ENCODE measurements around the gene CHAMP1. TPM values are rescaled to one million over a fixed set of nuclear protein-coding genes. Genes with fewer than 3 reads are reported as not detected.

Gene CHAMP1
- total and polyA plus RNA-seq, 2 donors (not counting 3 experiments of a cell fraction or from before 2014, with no cell fraction given), result 19.2 to 24.1 TPM

DNA sequence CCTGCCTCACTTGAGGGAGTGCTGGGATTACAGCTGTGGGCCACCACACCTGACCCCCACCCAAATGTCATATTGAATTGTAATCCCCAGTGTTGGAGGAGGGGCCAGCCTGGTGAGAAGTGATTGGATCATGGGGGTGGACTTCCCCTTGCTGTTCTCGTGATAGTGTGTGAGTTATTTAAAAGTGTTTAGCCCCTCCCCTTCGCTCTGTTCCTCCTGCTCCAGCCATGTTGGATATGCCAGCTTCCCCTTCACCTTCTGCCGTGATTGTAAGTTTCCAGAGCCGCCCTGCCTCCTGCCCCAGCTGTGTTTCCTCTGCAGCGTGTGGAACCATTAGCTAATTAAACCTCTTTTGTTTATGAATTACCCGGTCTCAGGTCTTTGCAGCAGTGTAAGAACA is 13.7 kb downstream of the CHAMP1 start:
- ChIA-PET POLR2A (no interaction called here), CTCF (no interaction called here)
- no peak for DNase-seq (ENCODE audit: low read depth, low spot score)
- Histone ChIP-seq H3K79me2 (ENCODE audit: control insufficient read depth, insufficient read depth, low read length) (no peaks in the 10 kb centered on the region), H3K27ac (ENCODE audit: insufficient read depth, low read depth, low read length) (no peak overlapping the region), H3K27me3 (ENCODE audit: control insufficient read depth in 2 of 2, insufficient read depth in 2 of 2, low read length in 2 of 2) (no peaks in the 10 kb centered on the region), H3K9me3 (replicated peaks; ENCODE audit: control insufficient read depth, insufficient read depth, low read length) (no peaks in the 10 kb centered on the region), H3K4me1 (ENCODE audit: control insufficient read depth, extremely low read depth, insufficient read depth, low read length) (no peaks in the 10 kb centered on the region), H3K9me1 (replicated peaks; ENCODE audit: control insufficient read depth, extremely low read depth, insufficient read depth, low read length) (no peaks in the 10 kb centered on the region), H2AFZ (ENCODE audit: low read depth, low read length) (no peak overlapping the region), H3K4me2 (ENCODE audit: insufficient read depth, low read length) (no peak overlapping the region), H3K36me3 (ENCODE audit: control insufficient read depth in 2 of 2, extremely low read depth in 1 of 2, insufficient read depth in 2 of 2, low read length in 2 of 2) (peaks cover 13 to 14% of the 10 kb centered on the region in 2 experiments), H4K20me1 (replicated peaks; ENCODE audit: control insufficient read depth, extremely low read depth, insufficient read depth, low read length) (no peaks in the 10 kb centered on the region), H3K4me3 (replicated peaks in 1 of 3; ENCODE audit: insufficient read depth in 1 of 3, low read depth in 1 of 3, low read length in 3 of 3) (no peak overlapping the region), H3K9ac (replicated peaks; ENCODE audit: extremely low read depth, insufficient read depth, low read length) (no peak overlapping the region)
- TF ChIP-seq, protein P1, sequence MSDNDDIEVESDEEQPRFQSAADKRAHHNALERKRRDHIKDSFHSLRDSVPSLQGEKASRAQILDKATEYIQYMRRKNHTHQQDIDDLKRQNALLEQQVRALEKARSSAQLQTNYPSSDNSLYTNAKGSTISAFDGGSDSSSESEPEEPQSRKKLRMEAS (IDR thresholded peaks at IDR 0.05; ENCODE audit: insufficient read depth, insufficient read length), result no peak
- TF ChIP-seq, protein P2, sequence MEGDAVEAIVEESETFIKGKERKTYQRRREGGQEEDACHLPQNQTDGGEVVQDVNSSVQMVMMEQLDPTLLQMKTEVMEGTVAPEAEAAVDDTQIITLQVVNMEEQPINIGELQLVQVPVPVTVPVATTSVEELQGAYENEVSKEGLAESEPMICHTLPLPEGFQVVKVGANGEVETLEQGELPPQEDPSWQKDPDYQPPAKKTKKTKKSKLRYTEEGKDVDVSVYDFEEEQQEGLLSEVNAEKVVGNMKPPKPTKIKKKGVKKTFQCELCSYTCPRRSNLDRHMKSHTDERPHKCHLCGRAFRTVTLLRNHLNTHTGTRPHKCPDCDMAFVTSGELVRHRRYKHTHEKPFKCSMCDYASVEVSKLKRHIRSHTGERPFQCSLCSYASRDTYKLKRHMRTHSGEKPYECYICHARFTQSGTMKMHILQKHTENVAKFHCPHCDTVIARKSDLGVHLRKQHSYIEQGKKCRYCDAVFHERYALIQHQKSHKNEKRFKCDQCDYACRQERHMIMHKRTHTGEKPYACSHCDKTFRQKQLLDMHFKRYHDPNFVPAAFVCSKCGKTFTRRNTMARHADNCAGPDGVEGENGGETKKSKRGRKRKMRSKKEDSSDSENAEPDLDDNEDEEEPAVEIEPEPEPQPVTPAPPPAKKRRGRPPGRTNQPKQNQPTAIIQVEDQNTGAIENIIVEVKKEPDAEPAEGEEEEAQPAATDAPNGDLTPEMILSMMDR (IDR thresholded peaks at IDR 0.05; ENCODE audit: extremely low read depth in 1 of 2, insufficient read depth in 1 of 2, low read depth in 1 of 2, low read length in 2 of 2), result no peak
- TF ChIP-seq MYC (IDR thresholded peaks at IDR 0.05; ENCODE audit: low read depth, low read length) (no peak), EZH2 (IDR thresholded peaks at IDR 0.05; ENCODE audit: borderline replicate concordance, low read depth, low read length, severe bottlenecking) (no peak), GATA2 (IDR thresholded peaks at IDR 0.05; ENCODE audit: insufficient read depth, insufficient read length, low read depth, low read length) (no peak), JUN (IDR thresholded peaks at IDR 0.05; ENCODE audit: borderline replicate concordance, insufficient read depth, insufficient read length, low read depth) (no peak), POLR2AphosphoS5 (IDR thresholded peaks at IDR 0.05; ENCODE audit: insufficient read depth, low read depth, low read length) (no peak), FOS (IDR thresholded peaks at IDR 0.05; ENCODE audit: borderline replicate concordance, insufficient read depth, low read length) (no peak), POLR2A (IDR thresholded peaks at IDR 0.05; ENCODE audit: low read depth, low read length) (no peak)
- no TSS peak for BruUV-seq (replicated peaks)
- dilution Hi-C loops (cut with MboI; ENCODE audit: extremely low pct_ligation_motif_present, low sequenced_read_pairs), result no loop called here
- no peak for FAIRE-seq
- intact Hi-C loops (cut with micrococcal nuclease), result no loop called here

Measured in endothelial cell of umbilical vein (primary cell).